GM11168 (cell line): Measurements from ENCODE around the gene IGFBP3.

Source experiments
- in situ Hi-C: fragments of 300-500 bp; cut with MboI; formaldehyde crosslinking; loops from one replicate; pipeline ENCODE4 v1.12.0; 2022; ENCODE audit warnings: low sequenced_read_pairs; ENCODE audit not compliant: unreplicated experiment

The IGFBP3 gene

GRCh38 chr7:45880433-45880860 lies 40.6 kb downstream of the IGFBP3 start:
- in situ Hi-C loops, result no loop called here

- in situ Hi-C loops, result no loop called here
These were observed 42.5 kb downstream of the IGFBP3 start for GRCh38 chr7:45878457-45879144.

- in situ Hi-C loops, result no loop called here
These were observed 44.6 kb downstream of the IGFBP3 start for GRCh38 chr7:45876519-45876918.

- in situ Hi-C loops, result loop anchor here (25.0 kb wide), 1 partner anchor 187 kb away; no protein-coding TSS in a partner anchor
These were observed 46.5 kb downstream of the IGFBP3 start for GRCh38 chr7:45874408-45875131.

- in situ Hi-C loops, result loop anchor here (25.0 kb wide), 1 partner anchor 186 kb away; no protein-coding TSS in a partner anchor
These were observed 47.7 kb downstream of the IGFBP3 start for GRCh38 chr7:45873355-45873754.

GRCh38 chr7:45873035-45873354 lies 48.1 kb downstream of the IGFBP3 start, which contains the start of gene CCDC201:
Gene CCDC201, minus strand, starts transcription at chr7:45873082. Its CDS starts 75 bp downstream, at chr7:45873007.
- in situ Hi-C loops, result loop anchor here (25.0 kb wide), 1 partner anchor 186 kb away; no protein-coding TSS in a partner anchor

GRCh38 chr7:45872116-45873034 lies 48.7 kb downstream of the IGFBP3 start:
- in situ Hi-C loops, result loop anchor here (25.0 kb wide), 1 partner anchor 185 kb away; no protein-coding TSS in a partner anchor

GRCh38 chr7:45869426-45869825 lies 51.6 kb downstream of the IGFBP3 start:
- in situ Hi-C loops, result loop anchor here (25.0 kb wide), 1 partner anchor 182 kb away; no protein-coding TSS in a partner anchor

- in situ Hi-C loops, result loop anchor here (25.0 kb wide), 1 partner anchor 180 kb away; no protein-coding TSS in a partner anchor
These were observed 53.6 kb downstream of the IGFBP3 start for GRCh38 chr7:45867471-45867870.

- in situ Hi-C loops, result loop anchor here (25.0 kb wide), 1 partner anchor 179 kb away; no protein-coding TSS in a partner anchor
These were observed 55.3 kb downstream of the IGFBP3 start for GRCh38 chr7:45865594-45866410.

GRCh38 chr7:45863715-45864114 lies 57.4 kb downstream of the IGFBP3 start:
- in situ Hi-C loops, result loop anchor here (25.0 kb wide), 1 partner anchor 176 kb away; no protein-coding TSS in a partner anchor
